Lower lobe of right lung (tissue), 2 donors: ENCODE measurements around the gene ITGAL. TPM values are rescaled to one million over a fixed set of nuclear protein-coding genes. Genes with fewer than 3 reads are reported as not detected.
A peak's percentile ranks its signal among the peaks of the same experiment; 100 is the strongest.

Experiments used
- ATAC-seq, 2 donors: fragments of 200-7000 bp; cut with Tn5 transposase; one replicate each; pipeline ENCODE4 v1.9.1; 2020 to 2022; ENCODE audit warnings: mild to moderate bottlenecking in 2 of 2, moderate library complexity in 2 of 2
- DNase-seq: peaks from one replicate; pipeline ENCODE4 v3.0.0-alpha.2; 2020
- H3K27ac ChIP-seq: fragments of 200-600 bp; one replicate; pipeline ENCODE4 v1.8.0; 2022
- H3K27me3 ChIP-seq: fragments of 200-600 bp; one replicate; pipeline ENCODE4 v1.8.0; 2022; ENCODE audit warnings: low read depth
- H3K36me3 ChIP-seq: fragments of 200-600 bp; one replicate; pipeline ENCODE4 v1.8.0; 2022; ENCODE audit warnings: mild to moderate bottlenecking
- H3K4me1 ChIP-seq: fragments of 200-600 bp; one replicate; pipeline ENCODE4 v1.8.0; 2022
- H3K4me3 ChIP-seq: fragments of 200-600 bp; one replicate; pipeline ENCODE4 v1.8.0; 2022; ENCODE audit warnings: mild to moderate bottlenecking
- H3K9me3 ChIP-seq: fragments of 200-600 bp; one replicate; pipeline ENCODE4 v1.8.0; 2022
- CTCF ChIP-seq: fragments of 200-600 bp; IDR thresholded peaks from one replicate; pipeline ENCODE4 v1.8.0; 2022; ENCODE audit warnings: antibody characterized with exemption, mild to moderate bottlenecking
- intact Hi-C: fragments of 100-400 bp; cut with DNase I; formaldehyde crosslinking; loops from one replicate; pipeline ENCODE4 v1.11.0; 2022
- total RNA-seq: library from RNA; stranded (reverse); fragmentation: NEBNext Ultra II Directional; extraction: Animal tissue kit (Norgen Biotek cat#: 25700); gene quantifications from one replicate; pipeline ENCODE4 v1.2.1, GENCODE V29; 2021
- donor health status: DM: no; HTN: yes; CAD: no; lungs with severe emphysema.

Gene ITGAL
- total RNA-seq, 1 donor from 2014 or later, result 127 TPM

- Histone ChIP-seq H3K4me3 (no peak overlapping the region), H3K27me3 (no peaks in the 10 kb centered on the region), H3K36me3 (no peaks in the 10 kb centered on the region), H3K27ac (no peak overlapping the region), H3K9me3 (no peaks in the 10 kb centered on the region), H3K4me1 (no peaks in the 10 kb centered on the region)
- DNase-seq (no peak), ATAC-seq (no peak)
- TF ChIP-seq CTCF, result no peak
- intact Hi-C loops, result no loop called here
Measured at GRCh38 chr16:30543067-30543466, 70.5 kb downstream of the ITGAL start.

- Histone ChIP-seq H3K27me3 (no peaks in the 10 kb centered on the region), H3K27ac (no peak overlapping the region), H3K4me3 (no peak overlapping the region), H3K4me1 (peaks cover 3% of the 10 kb centered on the region), H3K9me3 (no peaks in the 10 kb centered on the region), H3K36me3 (no peaks in the 10 kb centered on the region)
- ATAC-seq (peak in 1 of 2 donors; percentile 29), DNase-seq (no peak)
- intact Hi-C loops, result no loop called here
- TF ChIP-seq CTCF, result no peak
Measured at GRCh38 chr16:30546115-30546514, 73.6 kb downstream of the ITGAL start.

GRCh38 chr16:30548416-30549253, 76.1 kb downstream of the ITGAL start:
- no peaks in the 10 kb centered on the region for H3K27me3 ChIP-seq
- no peaks in the 10 kb centered on the region for H3K9me3 ChIP-seq
- DNase-seq (no peak), ATAC-seq (no peak)
- no peak overlapping the region for H3K27ac ChIP-seq
- peaks cover 5% of the 10 kb centered on the region for H3K36me3 ChIP-seq
- intact Hi-C loops, result no loop called here
- peaks cover 23% of the 10 kb centered on the region for H3K4me1 ChIP-seq
- no peak overlapping the region for H3K4me3 ChIP-seq
- TF ChIP-seq CTCF, result no peak

- TF ChIP-seq CTCF, result no peak
- DNase-seq (peak; percentile 71), ATAC-seq (peak; percentile 77 to 89)
- Histone ChIP-seq H3K9me3 (no peaks in the 10 kb centered on the region), H3K36me3 (peaks cover 36% of the 10 kb centered on the region), H3K4me3 (no peak overlapping the region), H3K4me1 (peaks cover 29% of the 10 kb centered on the region), H3K27me3 (no peaks in the 10 kb centered on the region), H3K27ac (no peak overlapping the region)
- intact Hi-C loops, result no loop called here
Measured at GRCh38 chr16:30551781-30552180, 79.2 kb downstream of the ITGAL start.

- ATAC-seq (no peak), DNase-seq (no peak)
- TF ChIP-seq CTCF, result no peak
- Histone ChIP-seq H3K36me3 (peaks cover 36% of the 10 kb centered on the region), H3K9me3 (no peaks in the 10 kb centered on the region), H3K27ac (no peak overlapping the region), H3K4me1 (peaks cover 38% of the 10 kb centered on the region), H3K4me3 (no peak overlapping the region), H3K27me3 (no peaks in the 10 kb centered on the region)
- intact Hi-C loops, result no loop called here
Measured at GRCh38 chr16:30552956-30553355, 80.4 kb downstream of the ITGAL start.
